Measurements from ENCODE around the gene UGT2B7. TPM values are rescaled to one million over a fixed set of nuclear protein-coding genes. Genes with fewer than 3 reads are reported as not detected.

Gene UGT2B7
- total and polyA plus RNA-seq, 12 donors, result not detected

DNA sequence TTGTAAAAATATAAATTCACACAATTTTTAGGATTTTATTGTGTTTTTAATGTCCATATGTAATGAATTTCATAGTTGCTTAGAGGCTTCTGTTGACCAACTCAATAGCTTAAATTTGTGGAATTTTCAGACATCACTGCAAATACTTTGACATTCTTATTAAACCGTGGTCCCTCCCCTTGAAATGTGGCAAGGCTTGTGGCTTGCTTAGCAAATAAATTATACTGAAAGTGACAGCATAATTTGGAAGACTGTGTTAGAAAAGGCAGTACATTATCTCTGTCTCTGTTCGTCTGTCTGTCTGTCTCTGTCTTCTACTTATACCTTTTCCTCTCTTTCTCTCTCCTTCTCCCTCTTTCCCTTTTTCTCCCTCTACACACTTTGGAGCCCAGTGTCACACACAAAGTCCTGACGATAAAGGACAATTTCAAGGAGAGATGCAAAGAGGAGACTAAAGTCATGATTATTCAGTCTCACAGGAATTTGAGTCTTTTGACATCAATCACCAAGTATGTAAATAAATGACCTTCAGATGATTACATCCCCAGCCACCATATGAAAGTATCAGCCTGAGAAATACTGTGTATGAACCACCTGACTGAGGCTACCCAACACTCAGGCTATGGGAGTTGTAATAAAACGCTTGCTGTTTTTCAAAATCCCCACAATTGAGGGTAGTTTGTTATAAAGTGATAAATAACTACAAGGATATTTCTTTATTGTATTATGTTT is 21.0 kb upstream of the UGT2B7 start:
- 35 to 52% methylated on average over 4 of the region's 4 CpGs for WGBS, 2 donors
- intact Hi-C loops (cut with DNase I), result no loop called here
- peaks cover 0 to 16% (median 0%) of the 10 kb centered on the region in 11 donors for H3K9me3 ChIP-seq
- no peaks in the 10 kb centered on the region for H3K4me1 ChIP-seq
- no peak overlapping the region for H3K27ac ChIP-seq
- no peaks in the 10 kb centered on the region for H3K36me3 ChIP-seq
- no peaks in the 10 kb centered on the region for H3K27me3 ChIP-seq
- H3K4me3 ChIP-seq, result no peak overlapping the region
- no peak for ATAC-seq
- TF ChIP-seq, protein P1, sequence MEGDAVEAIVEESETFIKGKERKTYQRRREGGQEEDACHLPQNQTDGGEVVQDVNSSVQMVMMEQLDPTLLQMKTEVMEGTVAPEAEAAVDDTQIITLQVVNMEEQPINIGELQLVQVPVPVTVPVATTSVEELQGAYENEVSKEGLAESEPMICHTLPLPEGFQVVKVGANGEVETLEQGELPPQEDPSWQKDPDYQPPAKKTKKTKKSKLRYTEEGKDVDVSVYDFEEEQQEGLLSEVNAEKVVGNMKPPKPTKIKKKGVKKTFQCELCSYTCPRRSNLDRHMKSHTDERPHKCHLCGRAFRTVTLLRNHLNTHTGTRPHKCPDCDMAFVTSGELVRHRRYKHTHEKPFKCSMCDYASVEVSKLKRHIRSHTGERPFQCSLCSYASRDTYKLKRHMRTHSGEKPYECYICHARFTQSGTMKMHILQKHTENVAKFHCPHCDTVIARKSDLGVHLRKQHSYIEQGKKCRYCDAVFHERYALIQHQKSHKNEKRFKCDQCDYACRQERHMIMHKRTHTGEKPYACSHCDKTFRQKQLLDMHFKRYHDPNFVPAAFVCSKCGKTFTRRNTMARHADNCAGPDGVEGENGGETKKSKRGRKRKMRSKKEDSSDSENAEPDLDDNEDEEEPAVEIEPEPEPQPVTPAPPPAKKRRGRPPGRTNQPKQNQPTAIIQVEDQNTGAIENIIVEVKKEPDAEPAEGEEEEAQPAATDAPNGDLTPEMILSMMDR (IDR thresholded peaks at IDR 0.05), result no peak
- DNase-seq, result no peak

DNA sequence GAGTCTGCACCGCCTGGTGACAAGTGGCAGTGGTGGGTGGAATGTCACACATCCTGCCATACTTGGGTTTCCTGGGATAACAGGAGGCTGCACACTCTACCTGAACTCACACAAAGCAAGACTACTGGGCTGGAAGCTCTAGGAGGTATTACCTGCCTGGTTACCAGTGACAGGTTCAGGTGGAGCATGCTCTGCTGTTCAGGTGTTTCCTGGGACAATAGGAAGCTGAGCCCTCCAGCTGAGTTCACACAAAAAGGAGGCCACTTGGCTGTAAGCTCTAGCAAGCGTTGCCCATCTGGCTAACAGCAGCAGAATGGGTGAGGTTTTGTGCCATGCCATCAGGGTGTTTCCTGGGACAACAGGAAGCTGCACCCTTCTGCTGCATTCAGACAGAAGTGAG is 17.4 kb upstream of the UGT2B7 start:
- 79 to 81% methylated on average over 2 of the region's 2 CpGs for WGBS, 2 donors

DNA sequence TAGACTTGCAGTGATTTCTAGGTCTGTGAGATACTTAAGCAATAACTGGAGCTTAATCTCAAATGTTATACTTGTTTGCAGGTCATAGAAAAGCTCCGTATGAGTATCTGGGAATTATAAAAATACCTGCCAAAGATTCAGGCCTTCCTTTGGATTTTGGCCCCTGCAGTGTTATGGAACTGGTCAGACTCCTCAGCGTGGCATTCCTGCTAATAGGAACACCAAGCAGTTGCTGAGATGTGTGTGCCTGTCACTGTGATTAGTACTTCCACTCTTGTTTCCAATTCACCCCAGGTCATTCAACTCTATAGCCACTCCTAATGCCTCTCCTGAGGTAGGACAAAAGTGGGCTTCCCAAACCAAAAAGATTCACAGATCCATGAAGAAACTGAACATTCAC is 7.8 kb upstream of the UGT2B7 start:
- Histone ChIP-seq H3K4me1 (no peaks in the 10 kb centered on the region), H3K27me3 (no peaks in the 10 kb centered on the region), H3K4me3 (no peak overlapping the region), H3K27ac (no peak overlapping the region), H3K36me3 (no peaks in the 10 kb centered on the region), H3K9me3 (peaks cover 0 to 22% (median 6%) of the 10 kb centered on the region in 11 donors)
- DNase-seq, result no peak
- no peak for ATAC-seq
- 74 to 81% methylated on average over 2 of the region's 2 CpGs for WGBS, 2 donors
- intact Hi-C loops (cut with DNase I), result no loop called here
- TF ChIP-seq, protein P1 (IDR thresholded peaks at IDR 0.05), result no peak

More for the DNA sequence above, 17.4 kb upstream of the UGT2B7 start:
- ATAC-seq (no peak), DNase-seq (no peak)
- H3K9me3 ChIP-seq, result peaks cover 0 to 19% (median 0%) of the 10 kb centered on the region in 11 donors
- H3K27ac ChIP-seq, result no peak overlapping the region
- H3K4me1 ChIP-seq, result no peaks in the 10 kb centered on the region
- TF ChIP-seq, protein P1 (IDR thresholded peaks at IDR 0.05), result no peak
- no peak overlapping the region for H3K4me3 ChIP-seq
- H3K27me3 ChIP-seq, result no peaks in the 10 kb centered on the region
- intact Hi-C loops (cut with DNase I), result no loop called here
- H3K36me3 ChIP-seq, result no peaks in the 10 kb centered on the region

- Histone ChIP-seq H3K27me3 (no peaks in the 10 kb centered on the region), H3K4me3 (no peak overlapping the region), H3K4me1 (no peaks in the 10 kb centered on the region), H3K9me3 (peaks cover 0 to 22% (median 6%) of the 10 kb centered on the region in 11 donors), H3K27ac (no peak overlapping the region), H3K36me3 (no peaks in the 10 kb centered on the region)
- ATAC-seq (no peak), DNase-seq (no peak)
- TF ChIP-seq, protein P1 (IDR thresholded peaks at IDR 0.05), result no peak
- intact Hi-C loops (cut with DNase I), result no loop called here
- WGBS, 2 donors, result 50 to 67% methylated on average over 1 of the region's 1 CpG
Observed at GRCh38 chr4:69089388-69089787, 6.9 kb upstream of the UGT2B7 start.
